IPS DF 6.9 (cell line): ENCODE measurements around the gene JADE3.
A peak's percentile ranks its signal among the peaks of the same experiment; 100 is the strongest.

Source experiments
- DNase-seq: peaks from one replicate; pipeline ENCODE4 v3.0.0-alpha.2; 2013; ENCODE audit warnings: low read depth, low spot score
- H3K27ac ChIP-seq: one replicate; pipeline ENCODE4 v1.5.1; 2013; ENCODE audit warnings: low read length, control low read depth
- H3K27me3 ChIP-seq: 2 replicates; pipeline ENCODE4 v1.6.1; 2013; ENCODE audit warnings: mild to moderate bottlenecking, low read length; ENCODE audit not compliant: control insufficient read depth, insufficient read depth
- H3K36me3 ChIP-seq: 2 replicates; pipeline ENCODE4 v1.6.1; 2013; ENCODE audit warnings: low read length; ENCODE audit not compliant: control insufficient read depth, insufficient read depth
- H3K4me1 ChIP-seq: 2 replicates; pipeline ENCODE4 v1.6.1; 2013; ENCODE audit warnings: low read length; ENCODE audit not compliant: control insufficient read depth, insufficient read depth
- H3K4me3 ChIP-seq: 2 replicates; pipeline ENCODE4 v1.5.1; 2013; ENCODE audit warnings: mild to moderate bottlenecking, low read length
- H3K9me3 ChIP-seq: 2 replicates; pipeline ENCODE4 v1.6.1; 2013; ENCODE audit warnings: low read length, inconsistent platforms; ENCODE audit not compliant: control insufficient read depth, insufficient read depth
- WGBS: extraction: QIAGEN DNeasy Blood & Tissue Kit; methylation state at CpG from one replicate; pipeline ENCODE4 v1.1.7; 2013; ENCODE audit warnings: mixed read lengths, missing lambda C conversion rate; ENCODE audit not compliant: insufficient read length, insufficient coverage; 5-methylcytosine and 5-hydroxymethylcytosine counted together

Gene JADE3

GRCh38 chrX:47068720-47069119 is 156.5 kb downstream of the JADE3 start:
- Histone ChIP-seq H3K4me1 (no peaks in the 10 kb centered on the region), H3K27ac (no peak overlapping the region), H3K36me3 (no peaks in the 10 kb centered on the region), H3K4me3 (no peak overlapping the region), H3K9me3 (no peaks in the 10 kb centered on the region), H3K27me3 (no peaks in the 10 kb centered on the region)
- DNase-seq = no peak

- WGBS = no CpG with 5 or more reads among the region's 59 CpGs
Measured at GRCh38 chrX:47078129-47079043, 166.2 kb downstream of the JADE3 start, which contains the start of gene RGN. Gene RGN (plus strand): TSS chrX:47078443. CDS start chrX:47081145, 2,702 bp downstream.

GRCh38 chrX:47080215-47080914 is 168.1 kb downstream of the JADE3 start:
- Histone ChIP-seq H3K27ac (no peak overlapping the region), H3K4me1 (no peaks in the 10 kb centered on the region), H3K4me3 (no peak overlapping the region), H3K9me3 (no peaks in the 10 kb centered on the region), H3K36me3 (no peaks in the 10 kb centered on the region), H3K27me3 (no peaks in the 10 kb centered on the region)
- DNase-seq = no peak
- WGBS = no CpG with 5 or more reads among the region's 9 CpGs

More at GRCh38 chrX:47078129-47079043, 166.2 kb downstream of the JADE3 start, which contains the start of gene RGN:
- Histone ChIP-seq H3K27ac (no peak within 1 kb of the TSS), H3K9me3 (no peaks in the 10 kb centered on the region), H3K4me1 (no peaks in the 10 kb centered on the region), H3K27me3 (no peaks in the 10 kb centered on the region), H3K36me3 (no peaks in the 10 kb centered on the region), H3K4me3 (peak within 1 kb of the TSS; percentile 32; the same call in 1 of the 2 replicates)
- DNase-seq = no peak

- H3K4me3 ChIP-seq = no peak overlapping the region
- no peaks in the 10 kb centered on the region for H3K9me3 ChIP-seq
- no peak for DNase-seq
- H3K27me3 ChIP-seq = no peaks in the 10 kb centered on the region
- no peak overlapping the region for H3K27ac ChIP-seq
- no peaks in the 10 kb centered on the region for H3K36me3 ChIP-seq
- no peaks in the 10 kb centered on the region for H3K4me1 ChIP-seq
- WGBS = no CpG with 5 or more reads among the region's 5 CpGs
Measured at GRCh38 chrX:47080915-47081236, 168.7 kb downstream of the JADE3 start.

GRCh38 chrX:47091149-47091775 is 179.0 kb downstream of the JADE3 start:
- H3K27me3 ChIP-seq = no peaks in the 10 kb centered on the region
- H3K27ac ChIP-seq = no peak overlapping the region
- H3K36me3 ChIP-seq = no peaks in the 10 kb centered on the region
- WGBS = no CpG with 5 or more reads among the region's 4 CpGs
- H3K4me3 ChIP-seq = no peak overlapping the region
- no peak for DNase-seq
- no peaks in the 10 kb centered on the region for H3K9me3 ChIP-seq
- H3K4me1 ChIP-seq = no peaks in the 10 kb centered on the region

- H3K36me3 ChIP-seq = no peaks in the 10 kb centered on the region
- DNase-seq = no peak
Measured at GRCh38 chrX:47093248-47093647, 181.0 kb downstream of the JADE3 start.

GRCh38 chrX:47093860-47094259 is 181.6 kb downstream of the JADE3 start:
- WGBS = no CpG with 5 or more reads among the region's 11 CpGs
- Histone ChIP-seq H3K9me3 (no peaks in the 10 kb centered on the region), H3K27me3 (no peaks in the 10 kb centered on the region), H3K36me3 (no peaks in the 10 kb centered on the region), H3K4me3 (no peak overlapping the region), H3K27ac (no peak overlapping the region), H3K4me1 (no peaks in the 10 kb centered on the region)
- no peak for DNase-seq

More at GRCh38 chrX:47093248-47093647, 181.0 kb downstream of the JADE3 start:
- no peaks in the 10 kb centered on the region for H3K9me3 ChIP-seq
- no peak overlapping the region for H3K4me3 ChIP-seq
- no peaks in the 10 kb centered on the region for H3K4me1 ChIP-seq
- WGBS = no CpG with 5 or more reads among the region's 1 CpG
- H3K27me3 ChIP-seq = no peaks in the 10 kb centered on the region
- no peak overlapping the region for H3K27ac ChIP-seq

GRCh38 chrX:47097018-47097417 is 184.8 kb downstream of the JADE3 start:
- no CpG with 5 or more reads among the region's 4 CpGs for WGBS
- Histone ChIP-seq H3K27ac (no peak overlapping the region), H3K36me3 (no peaks in the 10 kb centered on the region), H3K4me1 (no peaks in the 10 kb centered on the region), H3K4me3 (no peak overlapping the region), H3K9me3 (no peaks in the 10 kb centered on the region), H3K27me3 (no peaks in the 10 kb centered on the region)
- DNase-seq = no peak

- Histone ChIP-seq H3K27ac (no peak overlapping the region), H3K27me3 (no peaks in the 10 kb centered on the region), H3K36me3 (no peaks in the 10 kb centered on the region), H3K9me3 (no peaks in the 10 kb centered on the region), H3K4me3 (no peak overlapping the region), H3K4me1 (no peaks in the 10 kb centered on the region)
- no peak for DNase-seq
- WGBS = no CpG with 5 or more reads among the region's 2 CpGs
Measured at GRCh38 chrX:47098338-47099094, 186.3 kb downstream of the JADE3 start.

GRCh38 chrX:47101206-47101605 is 189.0 kb downstream of the JADE3 start:
- Histone ChIP-seq H3K27ac (no peak overlapping the region), H3K36me3 (no peaks in the 10 kb centered on the region), H3K27me3 (no peaks in the 10 kb centered on the region), H3K4me3 (no peak overlapping the region), H3K9me3 (no peaks in the 10 kb centered on the region), H3K4me1 (no peaks in the 10 kb centered on the region)
- no peak for DNase-seq
- no CpG with 5 or more reads among the region's 4 CpGs for WGBS
